HCT116 (cell line): ENCODE results near the gene ENTR1. TPM values are rescaled to one million over a fixed set of nuclear protein-coding genes. Genes with fewer than 3 reads are reported as not detected.

ENCODE experiments used
- ATAC-seq: fragments of 200-7000 bp; cut with Tn5 transposase; 2 replicates; pipeline ENCODE4 v1.9.1; 2020; ENCODE audit warnings: mild to moderate bottlenecking, moderate library complexity
- BruUV-seq: library from RNA; stranded (reverse); fragments of 400-500 nt; replicated peaks from 2 replicates; lab custom pipeline; 2021; lab: Mats Ljungman, UMichigan
- CTCF ChIA-PET: fragments of 300-600 bp; sonication (Branson Sonifier 250); formaldehyde crosslinking; loops from one replicate; lab custom pipeline; 2021; ENCODE audit warnings: antibody characterized with exemption; lab: Charles Lee
- POLR2A ChIA-PET: fragments of 300-600, 350-600 bp; sonication (Branson Sonifier 250); formaldehyde crosslinking; loops from one replicate; lab custom pipeline; 2021; ENCODE audit warnings: antibody characterized with exemption; lab: Charles Lee
- RAD21 ChIA-PET, 2 experiments: fragments of 300-600 bp; sonication (Branson Sonifier 250); formaldehyde crosslinking; loops; one replicate each; lab custom pipeline; 2023; ENCODE audit warnings: low total read pairs in 2 of 2; ENCODE audit not compliant: uncharacterized antibody in 2 of 2, unreplicated experiment in 2 of 2, low non-redundant PET in 1 of 2; lab: Charles Lee
- DNase-seq: peaks from one replicate; pipeline ENCODE4 v3.0.0-alpha.2; 2010; ENCODE audit warnings: low read depth, low spot score
- H2AFZ ChIP-seq: fragments of 200-600 bp; shearing (Covaris generic), sonication (generic); 2 replicates; pipeline ENCODE4 v1.6.1; 2017; ENCODE audit warnings: low read depth, mixed run types, mixed read lengths, antibody characterized with exemption, low read length; ENCODE audit not compliant: poor library complexity, severe bottlenecking
- H3K27ac ChIP-seq: 2 replicates; pipeline ENCODE4 v1.5.1; 2012; ENCODE audit warnings: low read depth, low read length
- H3K27me3 ChIP-seq: fragments of 200-600 bp; sonication (generic); 2 replicates; pipeline ENCODE4 v1.6.1; 2016; ENCODE audit warnings: mixed run types, low read length, mixed read lengths; ENCODE audit not compliant: insufficient read depth
- H3K36me3 ChIP-seq, 2 experiments: fragments of 200-500 bp in 1 of 2; fragments of 200-600 bp in 1 of 2; sonication (Bioruptor generic) in 1 of 2; sonication (generic) in 1 of 2; 2 replicates each; pipeline versions ENCODE4 v1.5.1 to v1.6.1; 2014 to 2016; ENCODE audit warnings: low read length in 2 of 2, inconsistent platforms in 1 of 2, mixed read lengths in 1 of 2, mixed run types in 1 of 2; ENCODE audit not compliant: insufficient read depth in 2 of 2, control insufficient read depth in 1 of 2
- H3K4me1 ChIP-seq, 2 experiments: fragments of 200-600 bp in 1 of 2; sonication (generic) in 1 of 2; 2 replicates each; pipeline versions ENCODE4 v1.5.1 to v1.6.1; 2012 to 2017; ENCODE audit warnings: low read length in 2 of 2, inconsistent platforms in 1 of 2, mild to moderate bottlenecking in 1 of 2, mixed read lengths in 1 of 2, mixed run types in 1 of 2, moderate library complexity in 1 of 2; ENCODE audit not compliant: insufficient read depth in 2 of 2, control insufficient read depth in 1 of 2
- H3K4me2 ChIP-seq: fragments of 200-600 bp; sonication (generic); 2 replicates; pipeline ENCODE4 v1.6.1; 2017; ENCODE audit warnings: mixed run types, low read length, mixed read lengths
- H3K4me3 ChIP-seq, 2 experiments: fragments of 200-600 bp in 1 of 2; sonication (generic) in 1 of 2; replicated peaks in 1 of 2; 2 replicates each; pipeline ENCODE4 v1.5.1; 2011 to 2016; ENCODE audit warnings: low read length in 2 of 2, control low read depth in 1 of 2, low read depth in 1 of 2, mild to moderate bottlenecking in 1 of 2, mixed read lengths in 1 of 2, mixed run types in 1 of 2
- H3K79me2 ChIP-seq: fragments of 200-600 bp; sonication (generic); 2 replicates; pipeline ENCODE4 v1.6.1; 2017; ENCODE audit warnings: mild to moderate bottlenecking, mixed run types, low read length, moderate library complexity, mixed read lengths; ENCODE audit not compliant: insufficient read depth
- H3K9ac ChIP-seq: fragments of 200-600 bp; sonication (generic); 2 replicates; pipeline ENCODE4 v1.6.1; 2016; ENCODE audit warnings: low read length, mixed read lengths
- H3K9me2 ChIP-seq: fragments of 200-600 bp; sonication (generic), shearing (Covaris generic); 2 replicates; pipeline ENCODE4 v1.6.1; 2017; ENCODE audit warnings: mixed run types, mild to moderate bottlenecking, moderate library complexity; ENCODE audit not compliant: insufficient read depth
- H3K9me3 ChIP-seq, 2 experiments: fragments of 200-500 bp in 1 of 2; fragments of 200-600 bp in 1 of 2; sonication (Bioruptor generic) in 1 of 2; sonication (generic) in 1 of 2; 2 replicates each; pipeline ENCODE4 v1.6.1; 2014 to 2017; ENCODE audit warnings: low read length in 2 of 2, mixed read lengths in 2 of 2, inconsistent platforms in 1 of 2, low read depth in 1 of 2, mild to moderate bottlenecking in 1 of 2, mixed run types in 1 of 2, moderate library complexity in 1 of 2; ENCODE audit not compliant: control insufficient read depth in 1 of 2, insufficient read depth in 1 of 2
- H4K20me1 ChIP-seq: fragments of 200-600 bp; sonication (generic), shearing (Covaris generic); 2 replicates; pipeline ENCODE4 v1.6.1; 2017; ENCODE audit warnings: mixed run types, mild to moderate bottlenecking, moderate library complexity; ENCODE audit not compliant: insufficient read depth
- CBX3 ChIP-seq: IDR thresholded peaks from 2 replicates; pipeline ENCODE4 v1.6.1; 2012; ENCODE audit warnings: low read depth
- CEBPB ChIP-seq: IDR thresholded peaks from 2 replicates; pipeline ENCODE4 v1.6.1; 2012; ENCODE audit warnings: low read depth
- EGR1 ChIP-seq: IDR thresholded peaks from 2 replicates; pipeline ENCODE4 v1.6.1; 2012; ENCODE audit warnings: low read depth
- ELF1 ChIP-seq: IDR thresholded peaks from 2 replicates; pipeline ENCODE4 v1.6.1; 2012; ENCODE audit warnings: low read depth, borderline replicate concordance
- EZH2 ChIP-seq: fragments of 200-600 bp; sonication (generic); IDR thresholded peaks from 2 replicates; pipeline ENCODE4 v1.6.1; 2017; ENCODE audit warnings: antibody characterized with exemption, mixed run types
- EZH2phosphoT487 ChIP-seq: fragments of 200-600 bp; IDR thresholded peaks from 2 replicates; pipeline ENCODE4 v1.6.1; 2018; ENCODE audit warnings: antibody characterized with exemption, borderline replicate concordance
- FOSL1 ChIP-seq: IDR thresholded peaks from 2 replicates; pipeline ENCODE4 v1.6.1; 2012; ENCODE audit warnings: low read depth
- JUND ChIP-seq: IDR thresholded peaks from 2 replicates; pipeline ENCODE4 v1.6.1; 2012
- POLR2A ChIP-seq: IDR thresholded peaks from 2 replicates; pipeline ENCODE4 v1.7.0; 2011; ENCODE audit warnings: borderline replicate concordance; ENCODE audit not compliant: insufficient read depth, insufficient read length; ENCODE audit errors: extremely low read depth
- RAD21 ChIP-seq: IDR thresholded peaks from 2 replicates; pipeline ENCODE4 v1.6.1; 2012; ENCODE audit warnings: low read depth, mild to moderate bottlenecking
- SIN3A ChIP-seq: IDR thresholded peaks from 2 replicates; pipeline ENCODE4 v1.6.1; 2012; ENCODE audit warnings: low read depth
- SP1 ChIP-seq: IDR thresholded peaks from 2 replicates; pipeline ENCODE4 v1.6.1; 2012; ENCODE audit warnings: low read depth
- SRF ChIP-seq: IDR thresholded peaks from 2 replicates; pipeline ENCODE4 v1.6.1; 2012; ENCODE audit warnings: low read depth
- YY1 ChIP-seq: IDR thresholded peaks from 2 replicates; pipeline ENCODE4 v1.6.1; 2011; ENCODE audit warnings: low read length, low read depth, moderate library complexity, mild to moderate bottlenecking; ENCODE audit not compliant: insufficient replicate concordance; ENCODE audit errors: extremely low read depth
- ZNF274 ChIP-seq: fragments of 200-500 bp; sonication (Bioruptor generic); IDR thresholded peaks from 2 replicates; pipeline ENCODE4 v1.6.1; 2014; ENCODE audit warnings: mild to moderate bottlenecking, low read depth, low read length, inconsistent platforms
- intact Hi-C: fragments of 100-400 bp; cut with micrococcal nuclease; formaldehyde crosslinking; loops from 2 replicates; pipeline ENCODE4 v1.10.0; 2022
- total RNA-seq: library from RNA; stranded (reverse); gene quantifications from one replicate; pipeline ENCODE4 v1.2.1, GENCODE V29; 2021; ENCODE audit not compliant: unreplicated experiment
- TF ChIP-seq, protein P1 (sequence below), 3 experiments: fragments of 200-600 bp in 1 of 3; sonication (generic) in 1 of 3; IDR thresholded peaks in 2 of 3; conservative IDR thresholded peaks in 1 of 3; 2 replicates each; pipeline ENCODE4 v1.5.1; 2012 to 2017; ENCODE audit warnings: low read depth in 2 of 3, low read length in 2 of 3, antibody characterized with exemption in 1 of 3, borderline replicate concordance in 1 of 3, control low read depth in 1 of 3, mild to moderate bottlenecking in 1 of 3, mixed read lengths in 1 of 3, mixed run types in 1 of 3, moderate library complexity in 1 of 3; ENCODE audit not compliant: insufficient read depth in 1 of 3
- TF ChIP-seq, protein P2 (sequence below): IDR thresholded peaks from 2 replicates; pipeline ENCODE4 v1.6.1; 2012
- TF ChIP-seq, protein P3 (sequence below): IDR thresholded peaks from 2 replicates; pipeline ENCODE4 v1.6.1; 2012

The ENTR1 gene
- total RNA-seq, 1 experiment from 2014 or later = 119 TPM

DNA sequence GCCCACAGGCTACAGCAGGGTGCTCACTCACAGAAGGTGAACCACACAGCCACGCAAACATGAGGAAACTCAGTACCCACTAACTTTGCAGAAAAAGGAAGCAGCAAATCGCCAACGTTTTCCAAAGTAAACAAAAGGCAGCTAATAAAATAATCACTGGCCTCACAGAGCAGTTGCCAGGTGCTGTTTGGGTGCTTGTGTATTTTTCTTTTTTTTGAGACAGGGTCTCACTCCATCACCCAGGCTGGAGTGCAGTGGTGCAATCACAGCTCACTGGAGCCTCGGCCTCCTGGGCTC lies 14.2 kb downstream of the ENTR1 start:
- peaks cover 42 to 61% of the 10 kb centered on the region in 2 experiments for H3K36me3 ChIP-seq
- DNase-seq (no peak), ATAC-seq (no peak)
- no TSS peak for BruUV-seq
- H4K20me1 ChIP-seq = no peaks in the 10 kb centered on the region
- H3K4me1 ChIP-seq = peaks cover 7 to 16% of the 10 kb centered on the region in 2 experiments
- no peaks in the 10 kb centered on the region for H3K9me2 ChIP-seq
- no peak overlapping the region for H3K4me2 ChIP-seq
- TF ChIP-seq CBX3 (no peak), POLR2A (no peak), CEBPB (no peak), EGR1 (no peak), EZH2phosphoT487 (no peak), ELF1 (no peak), RAD21 (no peak), YY1 (no peak), SP1 (no peak), SIN3A (no peak), EZH2 (no peak), FOSL1 (no peak), ZNF274 (no peak), SRF (no peak), JUND (no peak)
- TF ChIP-seq, protein P1, sequence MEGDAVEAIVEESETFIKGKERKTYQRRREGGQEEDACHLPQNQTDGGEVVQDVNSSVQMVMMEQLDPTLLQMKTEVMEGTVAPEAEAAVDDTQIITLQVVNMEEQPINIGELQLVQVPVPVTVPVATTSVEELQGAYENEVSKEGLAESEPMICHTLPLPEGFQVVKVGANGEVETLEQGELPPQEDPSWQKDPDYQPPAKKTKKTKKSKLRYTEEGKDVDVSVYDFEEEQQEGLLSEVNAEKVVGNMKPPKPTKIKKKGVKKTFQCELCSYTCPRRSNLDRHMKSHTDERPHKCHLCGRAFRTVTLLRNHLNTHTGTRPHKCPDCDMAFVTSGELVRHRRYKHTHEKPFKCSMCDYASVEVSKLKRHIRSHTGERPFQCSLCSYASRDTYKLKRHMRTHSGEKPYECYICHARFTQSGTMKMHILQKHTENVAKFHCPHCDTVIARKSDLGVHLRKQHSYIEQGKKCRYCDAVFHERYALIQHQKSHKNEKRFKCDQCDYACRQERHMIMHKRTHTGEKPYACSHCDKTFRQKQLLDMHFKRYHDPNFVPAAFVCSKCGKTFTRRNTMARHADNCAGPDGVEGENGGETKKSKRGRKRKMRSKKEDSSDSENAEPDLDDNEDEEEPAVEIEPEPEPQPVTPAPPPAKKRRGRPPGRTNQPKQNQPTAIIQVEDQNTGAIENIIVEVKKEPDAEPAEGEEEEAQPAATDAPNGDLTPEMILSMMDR (IDR thresholded peaks at IDR 0.05 in 2 of 3, conservative IDR thresholded peaks at IDR 0.05 in 1 of 3; ENCODE audit: borderline replicate concordance in 1 of 3, insufficient read depth in 1 of 3, low read depth in 2 of 3, low read length in 2 of 3) = no peak
- TF ChIP-seq, protein P2, sequence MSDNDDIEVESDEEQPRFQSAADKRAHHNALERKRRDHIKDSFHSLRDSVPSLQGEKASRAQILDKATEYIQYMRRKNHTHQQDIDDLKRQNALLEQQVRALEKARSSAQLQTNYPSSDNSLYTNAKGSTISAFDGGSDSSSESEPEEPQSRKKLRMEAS = no peak
- TF ChIP-seq, protein P3, sequence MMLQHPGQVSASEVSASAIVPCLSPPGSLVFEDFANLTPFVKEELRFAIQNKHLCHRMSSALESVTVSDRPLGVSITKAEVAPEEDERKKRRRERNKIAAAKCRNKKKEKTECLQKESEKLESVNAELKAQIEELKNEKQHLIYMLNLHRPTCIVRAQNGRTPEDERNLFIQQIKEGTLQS = no peak
- ChIA-PET RAD21 (no interaction called here), POLR2A (no interaction called here), CTCF (no interaction called here)
- H3K4me3 ChIP-seq = no peak overlapping the region
- no peak overlapping the region for H3K27ac ChIP-seq
- intact Hi-C loops = no loop called here
- no peak overlapping the region for H2AFZ ChIP-seq
- H3K27me3 ChIP-seq = no peaks in the 10 kb centered on the region
- no peaks in the 10 kb centered on the region for H3K9me3 ChIP-seq
- H3K79me2 ChIP-seq = peaks cover 60% of the 10 kb centered on the region
- H3K9ac ChIP-seq = no peak overlapping the region
